ENCODE measurements around the gene NDUFB5. TPM values are rescaled to one million over a fixed set of nuclear protein-coding genes. Genes with fewer than 3 reads are reported as not detected.

NDUFB5 gene
- total and polyA plus RNA-seq, 10 of the 15 experiments (the other 5 are each of a cell fraction or from before 2014, with no cell fraction given): 82.0 to 320 (median 126) TPM

DNA sequence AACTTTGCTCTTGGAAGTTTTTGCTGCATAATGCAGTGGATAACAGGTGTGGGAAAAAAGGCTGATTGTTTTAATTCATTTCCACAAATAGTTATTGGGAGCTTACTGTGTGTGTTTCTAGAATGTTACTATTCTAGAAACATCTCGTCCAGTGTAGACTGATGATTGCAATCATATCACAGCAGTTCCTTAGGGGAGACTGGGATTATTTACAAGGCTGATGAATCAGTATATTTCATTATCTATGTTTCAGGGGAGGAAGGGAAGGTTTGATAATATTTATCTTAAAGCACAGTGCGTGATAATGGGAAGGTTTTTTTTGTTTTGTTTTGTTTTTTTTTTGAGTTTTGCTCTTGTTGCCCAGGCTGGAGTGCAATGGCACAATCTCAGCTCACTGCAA is 50.6 kb downstream of the NDUFB5 start:
- ChIA-PET CTCF (no interaction called here), SMC1A (ENCODE audit: uncharacterized antibody, unreplicated experiment) (interaction anchor here (0.7 kb wide), 1 partner anchor 266 kb away, joined by 4 read pairs; no protein-coding TSS in a partner anchor), POLR2A (no interaction called here), RAD21 (ENCODE audit: unreplicated experiment) (no interaction called here)
- in situ Hi-C loops (cut with MboI): no loop called here
- 71% methylated on average over 2 of the region's 2 CpGs for WGBS (ENCODE audit: insufficient coverage, insufficient replicate concordance, low lambda C conversion rate, missing lambda C conversion rate)
- Histone ChIP-seq H3K27ac (ENCODE audit: control insufficient read depth, insufficient read depth) (no peak overlapping the region), H3K79me2 (ENCODE audit: control insufficient read depth, insufficient read depth, low read length) (peaks cover 49% of the 10 kb centered on the region), H3K9me3 (replicated peaks; ENCODE audit: control insufficient read depth, insufficient read depth, low read length) (no peaks in the 10 kb centered on the region), H3K9ac (ENCODE audit: control insufficient read depth, insufficient read depth, low read length) (no peak overlapping the region), H2AFZ (ENCODE audit: control insufficient read depth, low read depth, low read length) (no peak overlapping the region), H3K36me3 (ENCODE audit: control insufficient read depth in 2 of 2, insufficient read depth in 2 of 2, low read length in 1 of 2) (no peaks in the 10 kb centered on the region), H3K4me1 (ENCODE audit: control insufficient read depth, insufficient read depth, low read length) (no peaks in the 10 kb centered on the region), H3K27me3 (replicated peaks in 1 of 2; ENCODE audit: control insufficient read depth in 2 of 2, insufficient read depth in 2 of 2, low read length in 1 of 2) (no peaks in the 10 kb centered on the region), H3K4me3 (peak overlapping the region; percentile 99), H4K20me1 (ENCODE audit: control insufficient read depth, insufficient read depth) (no peaks in the 10 kb centered on the region), H3K4me2 (ENCODE audit: control insufficient read depth, insufficient read depth) (0 out of 2 replicates have a peak overlapping the region, but pooled peaks have one; percentile 82)
- no TSS peak for BruUV-seq (replicated peaks)
- intact Hi-C loops (cut with micrococcal nuclease; ENCODE audit: unreplicated experiment): no loop called here
- FAIRE-seq (no peak), DNase-seq (ENCODE audit: low read depth, low spot score) (no peak), ATAC-seq (no peak)
- TF ChIP-seq NFYA (IDR thresholded peaks at IDR 0.05; ENCODE audit: borderline replicate concordance, low read depth, low read length) (no peak), NR2C1 (IDR thresholded peaks at IDR 0.05) (no peak)
- TF ChIP-seq, protein P1, sequence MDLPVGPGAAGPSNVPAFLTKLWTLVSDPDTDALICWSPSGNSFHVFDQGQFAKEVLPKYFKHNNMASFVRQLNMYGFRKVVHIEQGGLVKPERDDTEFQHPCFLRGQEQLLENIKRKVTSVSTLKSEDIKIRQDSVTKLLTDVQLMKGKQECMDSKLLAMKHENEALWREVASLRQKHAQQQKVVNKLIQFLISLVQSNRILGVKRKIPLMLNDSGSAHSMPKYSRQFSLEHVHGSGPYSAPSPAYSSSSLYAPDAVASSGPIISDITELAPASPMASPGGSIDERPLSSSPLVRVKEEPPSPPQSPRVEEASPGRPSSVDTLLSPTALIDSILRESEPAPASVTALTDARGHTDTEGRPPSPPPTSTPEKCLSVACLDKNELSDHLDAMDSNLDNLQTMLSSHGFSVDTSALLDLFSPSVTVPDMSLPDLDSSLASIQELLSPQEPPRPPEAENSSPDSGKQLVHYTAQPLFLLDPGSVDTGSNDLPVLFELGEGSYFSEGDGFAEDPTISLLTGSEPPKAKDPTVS (IDR thresholded peaks at IDR 0.05; ENCODE audit: low read depth, low read length): peak; percentile 64; the same call in 1 of the 2 replicates

DNA sequence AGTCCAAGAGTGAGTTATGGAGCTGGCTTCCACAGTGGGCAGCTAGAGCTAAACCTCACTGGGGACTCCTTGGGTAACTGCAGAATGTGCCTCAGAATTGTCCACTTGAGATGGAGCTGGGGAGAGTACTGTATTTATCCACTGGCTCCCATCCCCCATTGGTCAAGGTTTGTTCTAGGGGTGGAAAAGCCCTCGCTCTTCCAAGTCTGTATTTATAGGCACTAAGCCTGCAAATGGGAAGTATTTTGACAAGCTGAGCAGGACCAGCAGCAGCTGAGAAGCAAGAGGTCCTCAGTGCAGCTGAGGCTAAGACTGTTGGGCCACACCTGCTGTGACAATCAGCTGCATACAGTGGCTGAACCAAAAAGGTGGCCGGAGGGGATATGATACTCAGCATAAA is 54.0 kb downstream of the NDUFB5 start:
- ChIA-PET POLR2A (no interaction called here), SMC1A (ENCODE audit: uncharacterized antibody, unreplicated experiment) (interaction anchor here (0.7 to 1.6 kb wide), 6 partner anchors 9 to 76 kb away, joined by 3 to 5 read pairs (median 3); no protein-coding TSS in a partner anchor), CTCF (interaction anchor here (0.6 to 2.4 kb wide), 3 partner anchors 8 to 41 kb away, joined by 3 to 11 read pairs (median 4); no protein-coding TSS in a partner anchor), RAD21 (ENCODE audit: unreplicated experiment) (interaction anchor here (1.1 kb wide), 1 partner anchor 40 kb away, joined by 3 read pairs; no protein-coding TSS in a partner anchor)
- FAIRE-seq (no peak), ATAC-seq (0 out of 3 replicates have a peak, but pooled peaks have one; percentile 7), DNase-seq (ENCODE audit: low read depth, low spot score) (no peak)
- Histone ChIP-seq H3K27ac (ENCODE audit: control insufficient read depth, insufficient read depth) (no peak overlapping the region), H3K4me2 (ENCODE audit: control insufficient read depth, insufficient read depth) (no peak overlapping the region), H3K27me3 (replicated peaks in 1 of 2; ENCODE audit: control insufficient read depth in 2 of 2, insufficient read depth in 2 of 2, low read length in 1 of 2) (no peaks in the 10 kb centered on the region), H3K79me2 (ENCODE audit: control insufficient read depth, insufficient read depth, low read length) (peaks cover 62% of the 10 kb centered on the region), H3K9me3 (replicated peaks; ENCODE audit: control insufficient read depth, insufficient read depth, low read length) (no peaks in the 10 kb centered on the region), H3K4me3 (0 out of 2 replicates have a peak overlapping the region, but pooled peaks have one; percentile 2), H2AFZ (ENCODE audit: control insufficient read depth, low read depth, low read length) (no peak overlapping the region), H3K36me3 (ENCODE audit: control insufficient read depth in 2 of 2, insufficient read depth in 2 of 2, low read length in 1 of 2) (no peaks in the 10 kb centered on the region), H4K20me1 (ENCODE audit: control insufficient read depth, insufficient read depth) (no peaks in the 10 kb centered on the region), H3K4me1 (ENCODE audit: control insufficient read depth, insufficient read depth, low read length) (no peaks in the 10 kb centered on the region), H3K9ac (ENCODE audit: control insufficient read depth, insufficient read depth, low read length) (no peak overlapping the region)
- intact Hi-C loops (cut with micrococcal nuclease; ENCODE audit: unreplicated experiment) (no loop called here), in situ Hi-C loops (cut with MboI) (no loop called here)
- WGBS (ENCODE audit: insufficient coverage, insufficient replicate concordance, low lambda C conversion rate, missing lambda C conversion rate): 63% methylated on average over 2 of the region's 2 CpGs
- TF ChIP-seq, protein P2, sequence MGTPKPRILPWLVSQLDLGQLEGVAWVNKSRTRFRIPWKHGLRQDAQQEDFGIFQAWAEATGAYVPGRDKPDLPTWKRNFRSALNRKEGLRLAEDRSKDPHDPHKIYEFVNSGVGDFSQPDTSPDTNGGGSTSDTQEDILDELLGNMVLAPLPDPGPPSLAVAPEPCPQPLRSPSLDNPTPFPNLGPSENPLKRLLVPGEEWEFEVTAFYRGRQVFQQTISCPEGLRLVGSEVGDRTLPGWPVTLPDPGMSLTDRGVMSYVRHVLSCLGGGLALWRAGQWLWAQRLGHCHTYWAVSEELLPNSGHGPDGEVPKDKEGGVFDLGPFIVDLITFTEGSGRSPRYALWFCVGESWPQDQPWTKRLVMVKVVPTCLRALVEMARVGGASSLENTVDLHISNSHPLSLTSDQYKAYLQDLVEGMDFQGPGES (IDR thresholded peaks at IDR 0.05): no peak
- TF ChIP-seq TBL1XR1 (IDR thresholded peaks at IDR 0.05; ENCODE audit: low read depth, low read length): no peak
- no TSS peak for BruUV-seq (replicated peaks)
